ENCODE measurements around the gene MACO1.
A peak's percentile ranks its signal among the peaks of the same experiment; 100 is the strongest.
"Not testable (repeated sequence)": the region's sequence is repeated elsewhere in the genome, so short reads cannot be mapped to it uniquely, and the experiment has no call there.

The MACO1 gene

GRCh38 chr1:25451908-25452307 is 21.2 kb downstream of the MACO1 start:
- TF ChIP-seq CTCF (IDR thresholded peaks at IDR 0.05; ENCODE audit: insufficient read depth, low read length, missing control alignments): no peak
- POLR2A ChIA-PET: no interaction called here
- no peak for DNase-seq (ENCODE audit: low read depth, low spot score)
- H3K4me3 ChIP-seq (ENCODE audit: low read depth, low read length): no peak overlapping the region
- CTCF ChIA-PET: interaction anchor here (1.9 kb wide), 1 partner anchor 69 kb away, joined by 12 read pairs; no protein-coding TSS in a partner anchor

DNA sequence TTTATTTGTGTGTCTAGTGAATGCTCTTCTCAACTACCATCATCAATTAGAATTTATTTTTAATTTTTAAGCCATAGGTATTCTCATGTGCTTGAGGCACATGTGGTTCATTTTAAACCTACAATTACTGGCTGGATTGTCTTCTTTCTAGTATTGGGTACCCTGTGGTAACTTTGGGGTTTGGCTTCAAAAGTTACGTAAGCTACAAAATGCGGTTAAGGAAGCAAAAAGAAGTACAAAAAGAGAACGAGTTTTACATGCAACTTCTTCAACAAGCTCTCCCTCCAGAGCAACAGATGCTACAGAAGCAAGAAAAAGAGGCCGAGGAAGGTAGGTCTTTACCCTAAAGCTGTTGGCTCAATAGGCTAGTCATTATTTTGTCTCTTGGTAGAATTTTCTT is 25.8 kb downstream of the MACO1 start:
- ChIA-PET POLR2A (interaction anchor here (0.9 kb wide), 1 partner anchor 209 kb away, joined by 3 read pairs; the partner anchor contains the start of gene RSRP1), CTCF (interaction anchor here (0.8 to 1.7 kb wide), 4 partner anchors 14 to 64 kb away, joined by 3 to 6 read pairs (median 3); no protein-coding TSS in a partner anchor)
- H3K4me3 ChIP-seq (ENCODE audit: low read depth, low read length): no peak overlapping the region
- DNase-seq (ENCODE audit: low read depth, low spot score): no peak
- no peak for TF ChIP-seq CTCF (IDR thresholded peaks at IDR 0.05; ENCODE audit: insufficient read depth, low read length, missing control alignments)

GRCh38 chr1:25458541-25459298 is 28.0 kb downstream of the MACO1 start:
- POLR2A ChIA-PET: no interaction called here
- DNase-seq (ENCODE audit: low read depth, low spot score): peak; percentile 54
- CTCF ChIA-PET: no interaction called here
- TF ChIP-seq CTCF (IDR thresholded peaks at IDR 0.05; ENCODE audit: insufficient read depth, low read length, missing control alignments): no peak
- no peak overlapping the region for H3K4me3 ChIP-seq (ENCODE audit: low read depth, low read length)

- no peak for TF ChIP-seq CTCF (IDR thresholded peaks at IDR 0.05; ENCODE audit: insufficient read depth, low read length, missing control alignments)
- POLR2A ChIA-PET: no interaction called here
- no peak for DNase-seq (ENCODE audit: low read depth, low spot score)
- no peak overlapping the region for H3K4me3 ChIP-seq (ENCODE audit: low read depth, low read length)
- CTCF ChIA-PET: no interaction called here
Measured at GRCh38 chr1:25460020-25460419, 29.3 kb downstream of the MACO1 start.

- CTCF ChIA-PET; H3K4me3 ChIP-seq (ENCODE audit: low read depth, low read length); POLR2A ChIA-PET; DNase-seq (ENCODE audit: low read depth, low spot score): not testable (repeated sequence)
Measured at GRCh38 chr1:25460816-25461215, 30.1 kb downstream of the MACO1 start.

DNA sequence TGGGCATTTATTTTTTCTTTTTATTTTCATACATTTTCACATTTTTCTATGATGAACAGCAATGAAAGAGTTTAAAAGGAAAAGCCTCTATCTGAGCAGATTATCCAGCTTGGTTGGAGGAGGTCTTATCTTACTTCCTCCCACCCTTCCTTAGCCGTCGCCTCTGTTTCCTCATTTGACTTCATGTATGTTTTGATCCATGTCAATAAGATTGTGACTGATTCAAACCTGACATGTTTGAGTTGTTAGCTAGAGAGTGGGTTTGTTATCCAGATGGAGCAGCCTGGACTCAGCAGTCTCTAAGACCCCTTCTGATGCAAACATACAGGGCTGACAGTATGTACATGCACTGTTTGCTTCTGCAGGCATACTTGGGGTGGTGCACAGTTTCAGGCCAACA is 31.2 kb downstream of the MACO1 start:
- no peak overlapping the region for H3K4me3 ChIP-seq (ENCODE audit: low read depth, low read length)
- DNase-seq (ENCODE audit: low read depth, low spot score): no peak
- TF ChIP-seq CTCF (IDR thresholded peaks at IDR 0.05; ENCODE audit: insufficient read depth, low read length, missing control alignments): no peak
- POLR2A ChIA-PET: no interaction called here
- CTCF ChIA-PET: interaction anchor here (1.7 kb wide), 1 partner anchor 14 kb away, joined by 6 read pairs; no protein-coding TSS in a partner anchor

DNA sequence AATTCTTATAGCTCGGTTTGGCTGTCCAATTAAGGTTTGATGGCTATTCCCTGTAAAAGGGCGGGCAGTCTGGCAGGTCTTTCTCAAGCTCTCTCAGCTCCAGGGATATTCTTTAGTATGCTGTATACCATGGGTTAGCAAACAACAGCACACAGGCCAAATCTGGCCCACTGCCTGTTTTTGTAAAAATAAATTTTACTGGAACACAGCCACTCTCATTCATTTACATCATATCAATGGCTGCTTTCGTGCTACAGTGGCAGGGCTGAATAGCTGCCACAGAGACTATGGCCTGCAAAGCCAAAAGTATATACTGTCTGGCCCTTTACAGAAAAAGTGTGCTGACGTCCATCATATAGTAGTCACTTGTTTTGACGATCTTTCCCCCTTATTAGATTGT is 32.0 kb downstream of the MACO1 start:
- no peak overlapping the region for H3K4me3 ChIP-seq (ENCODE audit: low read depth, low read length)
- POLR2A ChIA-PET: no interaction called here
- CTCF ChIA-PET: interaction anchor here (1.4 to 1.7 kb wide), 2 partner anchors 13 to 14 kb away, joined by 3 to 6 read pairs; no protein-coding TSS in a partner anchor
- no peak for TF ChIP-seq CTCF (IDR thresholded peaks at IDR 0.05; ENCODE audit: insufficient read depth, low read length, missing control alignments)
- no peak for DNase-seq (ENCODE audit: low read depth, low spot score)

Data from AG04449 (cell line).